Parathyroid adenoma (tissue), 2 donors: Measurements from ENCODE around the gene DPYSL4.
"Not testable (repeated sequence)": the region's sequence is repeated elsewhere in the genome, so short reads cannot be mapped to it uniquely, and the experiment has no call there.

Experiments used
- H2AFZ ChIP-seq: fragments of 300-600 bp; sonication (generic); one replicate; pipeline ENCODE4 v1.7.0; 2017; ENCODE audit warnings: antibody characterized with exemption, mild to moderate bottlenecking
- H3K27ac ChIP-seq: fragments of 300-600 bp; sonication (generic); one replicate; pipeline ENCODE4 v1.7.0; 2017
- H3K27me3 ChIP-seq: fragments of 300-600 bp; sonication (generic); one replicate; pipeline ENCODE4 v1.7.0; 2017; ENCODE audit warnings: low read length; ENCODE audit not compliant: control insufficient read depth, insufficient read depth
- H3K36me3 ChIP-seq: fragments of 300-600 bp; sonication (generic); one replicate; pipeline ENCODE4 v1.7.0; 2017; ENCODE audit warnings: low read length; ENCODE audit not compliant: control insufficient read depth, insufficient read depth
- H3K4me1 ChIP-seq: fragments of 300-600 bp; sonication (generic); one replicate; pipeline ENCODE4 v1.7.0; 2017; ENCODE audit warnings: control low read depth
- H3K4me2 ChIP-seq: fragments of 300-600 bp; sonication (generic); one replicate; pipeline ENCODE4 v1.7.0; 2017; ENCODE audit warnings: low read length
- H3K4me3 ChIP-seq: fragments of 300-600 bp; sonication (generic); one replicate; pipeline ENCODE4 v1.7.0; 2017; ENCODE audit warnings: low read depth, low read length
- H3K79me2 ChIP-seq: fragments of 300-600 bp; sonication (generic); one replicate; pipeline ENCODE4 v1.7.0; 2017; ENCODE audit warnings: control low read depth
- H3K9ac ChIP-seq: fragments of 300-600 bp; sonication (generic); one replicate; pipeline ENCODE4 v1.7.0; 2017; ENCODE audit warnings: mild to moderate bottlenecking
- H3K9me3 ChIP-seq: fragments of 300-600 bp; sonication (generic); one replicate; pipeline ENCODE4 v1.7.0; 2017; ENCODE audit warnings: low read length; ENCODE audit not compliant: control insufficient read depth
- TF ChIP-seq, protein P1 (sequence below): fragments of 300-600 bp; sonication (generic); IDR thresholded peaks from one replicate; pipeline ENCODE4 v1.7.0; 2017; ENCODE audit warnings: antibody characterized with exemption, mild to moderate bottlenecking
- donor health status: primary hyperparathyroidism.

The DPYSL4 gene

DNA sequence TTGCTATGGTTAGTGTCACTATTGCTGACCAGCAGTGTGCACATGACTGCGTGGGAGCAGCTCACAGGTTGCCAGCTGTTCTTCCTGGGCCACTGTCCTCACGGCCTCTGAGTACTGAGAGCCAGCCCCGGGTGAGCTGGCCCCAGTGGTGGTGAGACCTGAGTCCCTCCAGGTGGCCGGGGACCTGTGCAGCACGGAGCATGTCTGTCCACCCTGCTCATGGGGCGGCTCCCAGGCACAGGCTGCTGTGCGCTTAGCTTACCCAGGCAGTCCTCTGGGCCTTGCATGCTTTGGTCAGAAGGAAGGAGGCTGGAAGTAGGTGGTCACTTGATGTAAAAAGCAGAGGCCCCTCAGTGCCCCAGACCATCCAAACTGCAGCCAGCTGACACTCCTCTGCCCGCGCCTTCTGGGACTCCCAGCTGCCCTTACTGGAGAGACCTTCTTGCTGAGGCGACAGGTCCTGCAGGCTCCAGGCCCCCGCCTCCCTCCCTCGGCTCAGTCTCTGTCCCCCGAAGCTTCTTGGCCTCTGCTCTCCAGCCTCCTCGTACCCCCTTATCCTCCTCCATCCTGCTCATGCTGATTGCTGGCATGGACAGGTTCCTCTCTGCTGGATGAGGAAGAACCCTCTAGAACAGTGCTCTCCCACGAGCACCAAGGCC, 30.9 kb upstream of the DPYSL4 start:
- TF ChIP-seq, protein P1, sequence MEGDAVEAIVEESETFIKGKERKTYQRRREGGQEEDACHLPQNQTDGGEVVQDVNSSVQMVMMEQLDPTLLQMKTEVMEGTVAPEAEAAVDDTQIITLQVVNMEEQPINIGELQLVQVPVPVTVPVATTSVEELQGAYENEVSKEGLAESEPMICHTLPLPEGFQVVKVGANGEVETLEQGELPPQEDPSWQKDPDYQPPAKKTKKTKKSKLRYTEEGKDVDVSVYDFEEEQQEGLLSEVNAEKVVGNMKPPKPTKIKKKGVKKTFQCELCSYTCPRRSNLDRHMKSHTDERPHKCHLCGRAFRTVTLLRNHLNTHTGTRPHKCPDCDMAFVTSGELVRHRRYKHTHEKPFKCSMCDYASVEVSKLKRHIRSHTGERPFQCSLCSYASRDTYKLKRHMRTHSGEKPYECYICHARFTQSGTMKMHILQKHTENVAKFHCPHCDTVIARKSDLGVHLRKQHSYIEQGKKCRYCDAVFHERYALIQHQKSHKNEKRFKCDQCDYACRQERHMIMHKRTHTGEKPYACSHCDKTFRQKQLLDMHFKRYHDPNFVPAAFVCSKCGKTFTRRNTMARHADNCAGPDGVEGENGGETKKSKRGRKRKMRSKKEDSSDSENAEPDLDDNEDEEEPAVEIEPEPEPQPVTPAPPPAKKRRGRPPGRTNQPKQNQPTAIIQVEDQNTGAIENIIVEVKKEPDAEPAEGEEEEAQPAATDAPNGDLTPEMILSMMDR = no peak
- H3K9ac ChIP-seq = no peak overlapping the region
- no peak overlapping the region for H3K27ac ChIP-seq
- no peak overlapping the region for H2AFZ ChIP-seq
- H3K4me2 ChIP-seq = no peak overlapping the region
- no peaks in the 10 kb centered on the region for H3K9me3 ChIP-seq
- H3K27me3 ChIP-seq = no peaks in the 10 kb centered on the region
- no peaks in the 10 kb centered on the region for H3K79me2 ChIP-seq
- H3K4me1 ChIP-seq = no peaks in the 10 kb centered on the region
- no peak overlapping the region for H3K4me3 ChIP-seq
- H3K36me3 ChIP-seq = no peaks in the 10 kb centered on the region

DNA sequence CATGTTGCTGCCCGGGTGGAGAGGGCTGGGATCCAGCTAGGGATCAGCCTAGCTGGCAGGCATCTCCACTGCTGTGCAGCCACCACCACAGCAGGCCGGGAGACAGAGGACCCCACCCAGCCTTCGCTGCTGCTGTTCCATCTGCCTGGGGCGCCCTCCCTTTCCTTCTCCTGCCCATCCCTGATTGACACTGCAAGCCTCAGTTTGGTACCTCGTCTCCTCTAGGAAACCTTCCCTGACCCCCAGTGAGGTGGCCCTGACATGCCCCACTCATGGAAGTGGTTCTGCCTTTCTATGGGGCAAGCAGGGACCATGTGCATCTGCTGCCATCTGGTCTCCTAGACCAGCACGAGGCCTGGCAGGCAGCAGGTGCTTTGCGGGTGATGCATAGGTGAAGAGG, 30.4 kb upstream of the DPYSL4 start:
- no peak overlapping the region for H3K4me2 ChIP-seq
- no peaks in the 10 kb centered on the region for H3K79me2 ChIP-seq
- no peak overlapping the region for H3K4me3 ChIP-seq
- TF ChIP-seq, protein P1 = no peak
- H3K9ac ChIP-seq = no peak overlapping the region
- H3K27ac ChIP-seq = no peak overlapping the region
- H2AFZ ChIP-seq = no peak overlapping the region
- H3K36me3 ChIP-seq = no peaks in the 10 kb centered on the region
- no peaks in the 10 kb centered on the region for H3K4me1 ChIP-seq
- H3K27me3 ChIP-seq = no peaks in the 10 kb centered on the region
- H3K9me3 ChIP-seq = no peaks in the 10 kb centered on the region

DNA sequence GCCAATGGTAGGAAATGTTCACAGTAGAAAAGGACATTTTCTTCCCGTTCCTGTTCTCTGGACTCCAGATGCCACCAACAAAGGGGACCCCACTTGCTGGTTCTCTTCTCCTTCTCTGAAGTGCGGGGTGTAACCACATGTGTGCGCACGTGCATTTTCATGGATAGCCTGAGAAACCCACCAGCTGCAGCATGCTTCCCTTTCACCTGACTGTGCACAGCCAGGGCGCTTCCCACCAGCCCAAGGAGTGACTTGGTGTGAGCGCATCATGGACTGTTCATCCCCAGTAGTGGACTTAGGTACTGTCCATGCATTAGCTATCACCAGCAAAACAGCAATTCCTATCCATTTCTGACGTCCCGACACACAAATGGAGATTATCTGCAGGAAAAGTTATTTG, 29.6 kb upstream of the DPYSL4 start:
- Histone ChIP-seq H3K27me3 (no peaks in the 10 kb centered on the region), H3K9ac (no peak overlapping the region), H3K4me1 (peaks cover 3% of the 10 kb centered on the region), H3K79me2 (no peaks in the 10 kb centered on the region), H3K9me3 (no peaks in the 10 kb centered on the region), H3K4me3 (no peak overlapping the region), H3K4me2 (no peak overlapping the region), H2AFZ (no peak overlapping the region), H3K27ac (no peak overlapping the region), H3K36me3 (no peaks in the 10 kb centered on the region)
- TF ChIP-seq, protein P1 = no peak

DNA sequence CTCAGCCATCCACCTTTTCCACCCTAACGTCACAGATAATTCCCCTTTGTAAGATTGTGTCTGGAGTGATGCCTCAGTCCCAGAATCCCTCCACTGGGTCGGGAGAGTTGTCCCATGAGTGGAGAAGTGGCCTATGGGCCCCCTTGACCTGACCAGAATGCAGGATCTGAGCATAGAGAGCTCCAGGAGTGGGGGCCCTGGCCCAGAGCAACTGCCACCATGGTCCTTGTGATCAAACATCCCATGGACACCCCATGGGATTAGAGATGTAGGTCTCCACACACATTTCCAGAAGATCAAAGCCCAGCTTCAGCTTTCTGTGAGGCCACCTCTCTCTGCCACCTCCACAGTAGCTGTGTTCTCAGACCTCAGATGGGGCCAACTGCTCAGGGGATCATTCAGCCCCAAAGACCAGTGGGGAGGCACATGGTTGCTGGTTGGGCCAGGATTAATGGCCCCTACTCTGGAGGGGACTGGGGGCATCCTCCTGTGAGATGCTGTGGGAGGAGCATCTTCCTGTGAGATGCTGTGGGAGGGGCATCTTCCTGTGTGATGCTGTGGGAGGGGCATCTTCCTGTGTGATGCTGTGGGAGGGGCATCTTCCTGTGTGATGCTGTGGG, 28.5 kb upstream of the DPYSL4 start:
- no peak overlapping the region for H3K9ac ChIP-seq
- no peak overlapping the region for H2AFZ ChIP-seq
- TF ChIP-seq, protein P1 = no peak
- H3K4me3 ChIP-seq = no peak overlapping the region
- no peak overlapping the region for H3K4me2 ChIP-seq
- no peaks in the 10 kb centered on the region for H3K79me2 ChIP-seq
- H3K36me3 ChIP-seq = no peaks in the 10 kb centered on the region
- no peak overlapping the region for H3K27ac ChIP-seq
- H3K9me3 ChIP-seq = no peaks in the 10 kb centered on the region
- H3K4me1 ChIP-seq = peaks cover 6% of the 10 kb centered on the region
- H3K27me3 ChIP-seq = no peaks in the 10 kb centered on the region

DNA sequence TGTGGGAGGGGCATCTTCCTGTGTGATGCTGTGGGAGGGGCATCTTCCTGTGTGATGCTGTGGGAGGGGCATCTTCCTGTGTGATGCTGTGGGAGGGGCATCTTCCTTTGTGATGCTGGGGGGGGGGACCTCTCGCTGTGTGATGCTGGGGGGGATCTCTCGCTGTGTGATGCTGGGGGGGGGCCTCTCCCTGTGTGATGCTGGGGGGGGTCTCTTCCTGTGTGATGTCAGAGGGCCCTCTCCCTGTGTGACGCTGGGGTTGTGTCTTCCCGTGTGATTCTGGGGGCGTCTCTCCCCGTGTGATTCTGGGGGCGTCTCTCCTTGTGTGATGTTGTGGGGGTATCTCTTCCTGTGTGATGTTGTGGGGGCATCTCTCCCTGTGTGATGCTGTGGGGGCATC, 27.9 kb upstream of the DPYSL4 start:
- Histone ChIP-seq H3K9ac (no peak overlapping the region), H3K9me3 (no peaks in the 10 kb centered on the region), H3K27ac (no peak overlapping the region), H3K4me1 (peaks cover 6% of the 10 kb centered on the region), H3K4me2 (no peak overlapping the region), H3K79me2 (no peaks in the 10 kb centered on the region), H3K36me3 (no peaks in the 10 kb centered on the region), H2AFZ (no peak overlapping the region), H3K27me3 (no peaks in the 10 kb centered on the region), H3K4me3 (no peak overlapping the region)
- TF ChIP-seq, protein P1 = no peak

DNA sequence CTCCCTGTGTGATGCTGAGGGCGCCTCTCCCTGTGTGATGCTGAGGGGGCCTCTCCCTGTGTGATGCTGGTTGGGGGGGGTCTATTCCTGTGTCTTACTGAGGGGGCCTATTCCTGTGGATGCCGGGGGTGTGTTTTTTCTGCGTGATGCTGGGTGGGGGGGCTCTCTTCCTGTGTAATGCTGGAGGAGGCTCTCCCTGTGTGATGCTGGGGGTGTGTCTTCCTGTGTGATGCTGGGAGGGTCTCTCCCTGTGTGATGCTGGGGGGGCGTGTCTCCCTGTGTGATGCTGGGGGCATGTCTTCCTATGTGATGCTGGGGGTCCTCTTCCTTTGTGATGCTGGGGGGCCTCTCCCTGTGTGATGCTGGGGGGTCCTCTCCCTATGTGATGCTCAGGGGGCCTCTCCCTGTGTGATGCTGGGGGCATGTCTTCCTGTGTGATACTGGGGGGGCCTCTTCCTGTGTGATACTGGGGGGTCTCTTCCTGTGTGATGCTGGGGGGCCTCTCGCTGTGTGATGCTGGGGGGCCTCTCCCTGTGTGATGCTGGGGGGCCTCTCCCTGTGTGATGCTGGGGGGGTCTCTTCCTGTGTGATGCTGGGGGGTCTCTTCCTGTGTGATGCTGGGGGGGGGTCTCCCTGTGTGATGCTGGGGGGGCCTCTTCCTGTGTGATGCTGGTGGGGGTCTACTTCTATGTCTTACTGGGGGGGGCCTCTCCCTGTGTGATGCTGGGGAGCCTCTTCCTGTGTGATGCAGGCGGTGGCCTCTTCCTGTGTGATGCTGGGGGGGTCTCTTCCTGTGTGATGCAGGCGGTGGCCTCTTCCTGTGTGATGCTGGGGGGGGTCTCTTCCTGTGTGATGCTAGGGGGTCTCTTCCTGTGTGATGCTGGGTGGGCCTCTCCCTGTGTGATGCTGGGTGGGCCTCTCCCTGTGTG, 27.2 kb upstream of the DPYSL4 start:
- not testable (repeated sequence) for H3K36me3 ChIP-seq, H2AFZ ChIP-seq, H3K4me2 ChIP-seq, H3K4me3 ChIP-seq, H3K79me2 ChIP-seq, H3K9ac ChIP-seq, H3K9me3 ChIP-seq, H3K4me1 ChIP-seq, H3K27ac ChIP-seq, H3K27me3 ChIP-seq
